SK-N-MC (cell line): ENCODE data around the gene TKT.

ENCODE experiments used
- DNase-seq: peaks from one replicate; pipeline ENCODE4 v3.0.0-alpha.2; 2011; ENCODE audit warnings: low read depth, low spot score
- H3K27ac ChIP-seq: fragments of 200-600 bp; sonication (generic); 2 replicates; pipeline ENCODE4 v1.5.1; 2016; ENCODE audit warnings: mixed run types
- H3K36me3 ChIP-seq: fragments of 200-600 bp; sonication (generic); 2 replicates; pipeline ENCODE4 v1.6.1; 2017; ENCODE audit warnings: antibody characterized with exemption, low read length, mixed read lengths; ENCODE audit not compliant: insufficient read depth
- H3K4me3 ChIP-seq: fragments of 200-600 bp; sonication (generic); 2 replicates; pipeline ENCODE4 v1.5.1; 2016
- H3K9ac ChIP-seq: fragments of 200-600 bp; sonication (generic); 2 replicates; pipeline ENCODE4 v1.8.0; 2017; ENCODE audit warnings: mixed run types, mixed read lengths; ENCODE audit not compliant: insufficient read length
- H3K9me3 ChIP-seq: fragments of 200-600 bp; sonication (generic); 2 replicates; pipeline ENCODE4 v1.6.1; 2017; ENCODE audit warnings: low read depth, mild to moderate bottlenecking, antibody characterized with exemption, low read length, moderate library complexity, mixed read lengths
- EZH2 ChIP-seq: fragments of 200-600 bp; sonication (generic); IDR thresholded peaks from one replicate; pipeline ENCODE4 v1.6.1; 2017; ENCODE audit warnings: antibody characterized with exemption
- FOXP2 ChIP-seq: optimal IDR thresholded peaks from 2 replicates; pipeline ENCODE3; 2011; ENCODE audit warnings: mild to moderate bottlenecking, moderate library complexity; ENCODE audit not compliant: insufficient read depth; ENCODE audit errors: extremely low read length, control extremely low read depth
- POLR2AphosphoS5 ChIP-seq: IDR thresholded peaks from 2 replicates; pipeline ENCODE4 v1.6.1; 2012; ENCODE audit warnings: mild to moderate bottlenecking, low read depth, low read length, borderline replicate concordance

Gene TKT

DNA sequence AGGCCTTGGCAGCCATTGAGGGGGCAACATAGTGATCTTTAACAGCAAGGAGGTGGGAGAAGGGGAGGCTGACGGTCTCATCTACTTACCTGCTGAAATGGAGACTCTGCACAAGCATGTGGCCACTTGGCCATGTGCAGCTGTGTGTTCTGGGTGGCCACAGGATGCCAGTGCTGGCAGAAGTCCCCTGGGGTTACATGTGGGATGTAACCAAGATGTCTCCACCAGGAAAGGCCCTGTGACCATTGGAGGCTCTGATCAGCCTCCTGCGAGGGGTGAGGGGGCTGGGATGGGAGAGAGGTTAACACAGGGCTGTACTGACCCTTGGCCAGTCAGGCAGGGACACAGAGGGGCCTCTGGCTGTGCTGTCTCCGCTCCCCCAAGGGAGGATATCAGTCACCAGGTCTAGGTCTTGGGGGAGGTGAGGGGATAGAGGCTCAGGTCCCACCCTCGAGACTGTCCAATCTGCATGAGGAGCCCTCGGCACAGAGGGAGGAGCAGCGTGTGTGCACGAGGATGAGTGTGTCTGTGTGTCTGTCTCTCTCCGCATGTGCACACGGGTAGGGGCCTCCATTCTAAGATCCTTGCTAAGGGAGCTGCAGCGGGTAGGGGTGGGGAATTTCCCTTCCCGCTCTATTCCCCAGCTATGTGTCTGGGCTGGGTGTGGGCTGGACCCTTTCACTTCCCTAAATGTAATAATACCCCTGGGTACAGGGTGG, 75.4 kb downstream of the TKT start:
- Histone ChIP-seq H3K9ac (no peak overlapping the region), H3K36me3 (no peaks in the 10 kb centered on the region), H3K27ac (no peak overlapping the region), H3K4me3 (no peak overlapping the region), H3K9me3 (no peaks in the 10 kb centered on the region)
- DNase-seq: no peak
- TF ChIP-seq EZH2: no peak
- no peak for TF ChIP-seq POLR2AphosphoS5
- TF ChIP-seq FOXP2: no peak

DNA sequence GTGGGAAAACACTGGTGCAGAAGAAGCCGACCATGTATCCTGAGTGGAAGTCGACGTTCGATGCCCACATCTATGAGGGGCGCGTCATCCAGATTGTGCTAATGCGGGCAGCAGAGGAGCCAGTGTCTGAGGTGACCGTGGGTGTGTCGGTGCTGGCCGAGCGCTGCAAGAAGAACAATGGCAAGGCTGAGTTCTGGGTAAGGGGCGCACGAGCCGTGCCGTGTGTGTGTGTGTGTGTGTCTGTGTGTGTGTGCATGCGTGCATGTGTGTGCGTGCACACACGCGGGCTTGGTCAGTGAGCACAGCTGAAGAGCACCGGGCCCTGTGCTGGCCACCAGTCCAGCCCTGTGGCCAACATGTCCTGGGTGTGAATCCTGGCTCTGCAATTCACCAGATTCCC, 76.2 kb downstream of the TKT start:
- no peaks in the 10 kb centered on the region for H3K9me3 ChIP-seq
- no peaks in the 10 kb centered on the region for H3K36me3 ChIP-seq
- DNase-seq: no peak
- H3K9ac ChIP-seq: no peak overlapping the region
- H3K4me3 ChIP-seq: no peak overlapping the region
- no peak overlapping the region for H3K27ac ChIP-seq
- TF ChIP-seq POLR2AphosphoS5 (no peak), FOXP2 (no peak)

DNA sequence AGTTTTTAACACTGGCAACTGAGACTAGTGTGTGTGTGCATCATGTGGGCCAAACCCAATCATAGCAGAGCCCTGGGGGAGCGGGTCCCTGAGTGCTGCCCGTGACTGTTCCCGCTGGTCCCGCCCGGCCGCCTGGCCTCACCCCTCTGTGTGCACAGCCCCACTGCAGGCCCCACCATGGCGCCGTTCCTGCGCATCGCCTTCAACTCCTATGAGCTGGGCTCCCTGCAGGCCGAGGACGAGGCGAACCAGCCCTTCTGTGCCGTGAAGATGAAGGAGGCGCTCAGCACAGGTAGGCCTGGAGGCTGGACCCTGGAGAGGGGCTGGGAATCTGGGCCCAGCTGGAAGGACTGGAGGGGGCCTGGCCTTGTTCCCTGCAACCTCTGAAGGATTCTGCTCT, 77.6 kb downstream of the TKT start:
- TF ChIP-seq FOXP2: no peak
- TF ChIP-seq EZH2: no peak
- no peak for TF ChIP-seq POLR2AphosphoS5
- no peak overlapping the region for H3K27ac ChIP-seq
- no peak for DNase-seq
- H3K36me3 ChIP-seq: no peaks in the 10 kb centered on the region
- H3K9ac ChIP-seq: no peak overlapping the region
- no peaks in the 10 kb centered on the region for H3K9me3 ChIP-seq
- H3K4me3 ChIP-seq: no peak overlapping the region

DNA sequence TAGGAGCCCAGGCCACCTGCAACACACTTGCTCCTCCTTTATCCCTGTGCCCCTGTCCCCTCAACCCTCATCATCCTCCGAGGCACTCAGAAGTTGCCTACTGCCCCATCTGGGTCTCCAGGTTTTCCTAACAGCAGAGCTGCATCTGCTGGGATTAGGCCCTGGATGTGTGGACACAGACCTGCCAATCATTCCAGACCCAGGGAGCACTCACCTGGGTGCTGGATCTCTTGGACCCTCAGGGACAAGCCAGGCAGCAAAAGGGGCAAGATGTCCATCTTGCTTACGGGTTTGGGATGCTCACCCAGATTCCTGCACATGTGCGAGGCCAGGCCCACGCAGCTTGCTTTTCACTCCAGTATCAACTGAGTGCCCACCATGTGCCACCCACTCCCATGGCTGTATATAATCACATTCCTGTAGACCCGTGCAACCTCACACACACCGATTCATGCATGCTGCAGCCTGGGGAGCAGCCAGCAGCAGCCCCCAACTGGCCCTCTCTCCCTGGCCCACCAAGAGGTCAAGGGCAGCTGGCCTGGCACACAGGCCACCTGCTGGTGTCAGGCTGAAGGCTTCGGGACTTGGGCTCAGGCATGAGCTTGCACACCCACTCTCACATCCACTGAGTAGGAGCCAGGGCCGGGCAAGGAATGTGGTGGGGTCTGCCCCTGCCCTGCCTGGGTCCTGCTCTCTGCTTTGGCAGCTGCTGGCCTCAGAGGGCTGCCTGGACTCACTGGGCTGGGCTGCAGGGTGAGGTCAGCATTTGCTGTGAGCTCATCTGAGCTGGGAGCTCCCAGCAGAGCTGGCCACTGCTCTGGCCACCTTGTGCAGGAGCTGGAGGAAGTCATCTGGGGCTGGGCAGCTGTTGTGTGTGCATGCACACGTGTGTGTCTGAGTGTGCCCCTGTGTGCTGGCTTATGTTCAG, 79.9 kb downstream of the TKT start:
- Histone ChIP-seq H3K27ac (no peak overlapping the region), H3K9ac (no peak overlapping the region), H3K4me3 (no peak overlapping the region), H3K9me3 (no peaks in the 10 kb centered on the region), H3K36me3 (no peaks in the 10 kb centered on the region)
- TF ChIP-seq EZH2: no peak
- TF ChIP-seq POLR2AphosphoS5: no peak
- no peak for TF ChIP-seq FOXP2
- DNase-seq: no peak
